Kidney (tissue), 14 donors: ENCODE results near the gene FAM204A. TPM values are rescaled to one million over a fixed set of nuclear protein-coding genes. Genes with fewer than 3 reads are reported as not detected.
A peak's percentile ranks its signal among the peaks of the same experiment; 100 is the strongest.

ENCODE experiments used
- DNase-seq, 5 donors: peaks; one replicate each; pipeline ENCODE4 v3.0.0-alpha.2; 2013 to 2020
- FAIRE-seq: peaks from 2 replicates; lab custom pipeline; 2012; peaks lifted over from hg19 to GRCh38; lab: Jason Lieb, UNC
- H3K27ac ChIP-seq, 2 donors: one replicate each; pipeline ENCODE4 v1.7.0; 2013; ENCODE audit warnings: low read depth in 2 of 2, low read length in 2 of 2, inconsistent platforms in 1 of 2
- H3K27me3 ChIP-seq: one replicate; pipeline ENCODE4 v1.7.1; 2013; ENCODE audit warnings: low read length, inconsistent platforms; ENCODE audit not compliant: control insufficient read depth, insufficient read depth
- H3K36me3 ChIP-seq, 3 donors: one replicate each; pipeline versions ENCODE4 v1.7.0 to v1.7.1; 2013; ENCODE audit warnings: low read length in 3 of 3, control low read depth in 1 of 3, inconsistent platforms in 1 of 3; ENCODE audit not compliant: insufficient read depth in 3 of 3, control insufficient read depth in 2 of 3
- H3K4me1 ChIP-seq, 3 donors: one replicate each; pipeline versions ENCODE4 v1.7.0 to v1.7.1; 2013; ENCODE audit warnings: low read length in 3 of 3, inconsistent platforms in 1 of 3, low read depth in 1 of 3; ENCODE audit not compliant: control insufficient read depth in 2 of 3, insufficient read depth in 2 of 3
- H3K4me3 ChIP-seq, 3 donors: one replicate each; pipeline versions ENCODE4 v1.7.0 to v1.8.1; 2013; ENCODE audit warnings: low read length in 3 of 3, control low read depth in 1 of 3, inconsistent platforms in 1 of 3
- H3K9ac ChIP-seq, 3 donors: one replicate each; pipeline versions ENCODE4 v1.7.0 to v1.7.1; 2013; ENCODE audit warnings: low read length in 3 of 3, control low read depth in 1 of 3, inconsistent platforms in 1 of 3
- H3K9me3 ChIP-seq, 3 donors: one replicate each; pipeline versions ENCODE4 v1.7.0 to v1.7.1; 2013; ENCODE audit warnings: low read length in 3 of 3, control low read depth in 1 of 3, inconsistent platforms in 1 of 3; ENCODE audit not compliant: control insufficient read depth in 2 of 3, insufficient read depth in 1 of 3
- CTCF ChIP-seq: IDR thresholded peaks from 3 replicates; pipeline ENCODE4 v1.5.1; 2012; ENCODE audit warnings: mild to moderate bottlenecking, moderate library complexity, borderline replicate concordance; ENCODE audit not compliant: insufficient read depth; ENCODE audit errors: extremely low read depth
- intact Hi-C: fragments of 100-400 bp; cut with DNase I; formaldehyde crosslinking; loops from one replicate; pipeline ENCODE4 v1.11.1; 2022
- polyA plus RNA-seq: library from polyadenylated mRNA; stranded (reverse); fragments of 350-450 nt; fragmentation: Illumina TruSeq; extraction: RNeasy Lipid Tissue Mini Kit (QIAGEN cat#74804); gene quantifications from one replicate; pipeline ENCODE4 v1.2.3, GENCODE V29; 2014; ENCODE audit warnings: low read depth, low replicate concordance; ENCODE audit not compliant: insufficient read depth
- total RNA-seq: library from RNA; stranded (reverse); fragmentation: NEBNext Ultra II Directional; extraction: Animal tissue kit (Norgen Biotek cat#: 25700); gene quantifications from one replicate; pipeline ENCODE4 v1.2.1, GENCODE V29; 2021
- donor health status: control.
- donor health status: control.
- donor health status: control.
- donor health status: control.
- donor health status: control.
- donor health status: DM: yes; HTN: yes; CAD: no.
- donor health status: Normal renal cell carcinoma (clear cell type).

The FAM204A gene
- total and polyA plus RNA-seq, 2 donors from 2014 or later = 40.2 to 70.6 TPM

- no peaks in the 10 kb centered on the region for H3K36me3 ChIP-seq
- no peak for TF ChIP-seq CTCF
- no peak overlapping the region for H3K27ac ChIP-seq
- H3K4me3 ChIP-seq = no peak overlapping the region
- H3K4me1 ChIP-seq = peaks cover 0 to 10% (median 7%) of the 10 kb centered on the region in 3 donors
- no peak overlapping the region for H3K9ac ChIP-seq
- no peak for FAIRE-seq
- no peaks in the 10 kb centered on the region for H3K9me3 ChIP-seq
- intact Hi-C loops = no loop called here
- no peaks in the 10 kb centered on the region for H3K27me3 ChIP-seq
- no peak for DNase-seq
Measured at GRCh38 chr10:118343115-118343514, 991 bp upstream of the FAM204A start.

- no peaks in the 10 kb centered on the region for H3K9me3 ChIP-seq
- H3K9ac ChIP-seq = peak overlapping the region; percentile 65 to 81 (median 71)
- H3K4me1 ChIP-seq = peaks cover 0 to 10% (median 7%) of the 10 kb centered on the region in 3 donors
- no peaks in the 10 kb centered on the region for H3K27me3 ChIP-seq
- peak in 1 of 5 donors; percentile 43 for DNase-seq
- H3K4me3 ChIP-seq = peak overlapping the region; percentile 75 to 99 (median 92)
- no peak for TF ChIP-seq CTCF
- intact Hi-C loops = no loop called here
- H3K27ac ChIP-seq = peak overlapping the region in 1 of 2 donors; percentile 41
- FAIRE-seq = no peak
- no peaks in the 10 kb centered on the region for H3K36me3 ChIP-seq
Measured at GRCh38 chr10:118342638-118343020, 505 bp upstream of the FAM204A start.

GRCh38 chr10:118340486-118340885 lies 1.6 kb downstream of the FAM204A start:
- Histone ChIP-seq H3K9me3 (no peaks in the 10 kb centered on the region), H3K36me3 (peaks cover 3 to 6% (median 3%) of the 10 kb centered on the region in 3 donors), H3K27ac (no peak overlapping the region), H3K9ac (peak overlapping the region in 1 of 3 donors; percentile 2), H3K27me3 (no peaks in the 10 kb centered on the region), H3K4me3 (peak overlapping the region in 1 of 3 donors; percentile 75), H3K4me1 (peaks cover 0 to 10% (median 7%) of the 10 kb centered on the region in 3 donors)
- no peak for TF ChIP-seq CTCF
- DNase-seq (no peak), FAIRE-seq (no peak)
- intact Hi-C loops = no loop called here

GRCh38 chr10:118339111-118339510 lies 3.0 kb downstream of the FAM204A start:
- no peak for TF ChIP-seq CTCF
- no peak for DNase-seq
- H3K36me3 ChIP-seq = peaks cover 6 to 19% (median 7%) of the 10 kb centered on the region in 3 donors
- intact Hi-C loops = no loop called here
- peaks cover 0 to 10% (median 7%) of the 10 kb centered on the region in 3 donors for H3K4me1 ChIP-seq
- H3K27ac ChIP-seq = no peak overlapping the region
- H3K27me3 ChIP-seq = no peaks in the 10 kb centered on the region
- H3K4me3 ChIP-seq = no peak overlapping the region
- H3K9me3 ChIP-seq = no peaks in the 10 kb centered on the region
- no peak for FAIRE-seq
- H3K9ac ChIP-seq = no peak overlapping the region
